Astrocyte of the spinal cord (primary cell): ENCODE results near the gene HSP90AB1.

Experiments
- DNase-seq: peaks from one replicate; pipeline ENCODE4 v3.0.0; 2011; ENCODE audit warnings: low read depth, low spot score
- H3K4me3 ChIP-seq: 2 replicates; pipeline ENCODE4 v1.5.1; 2011; ENCODE audit warnings: low read depth, mild to moderate bottlenecking, low read length, moderate library complexity
- CTCF ChIP-seq: IDR thresholded peaks from 2 replicates; pipeline ENCODE4 v1.5.1; 2012; ENCODE audit warnings: low read depth, mild to moderate bottlenecking, low read length, inconsistent platforms
- in situ Hi-C: cut with HindIII; loops from 2 replicates; pipeline ENCODE4 v1.10.0; 2017; ENCODE audit warnings: low sequenced_read_pairs

The HSP90AB1 gene

GRCh38 chr6:44258921-44259320 lies 12.0 kb downstream of the HSP90AB1 start:
- no peak overlapping the region for H3K4me3 ChIP-seq
- TF ChIP-seq CTCF = no peak
- no peak for DNase-seq
- in situ Hi-C loops = no loop called here

GRCh38 chr6:44260011-44260410 lies 13.1 kb downstream of the HSP90AB1 start:
- DNase-seq = no peak
- H3K4me3 ChIP-seq = no peak overlapping the region
- in situ Hi-C loops = no loop called here
- no peak for TF ChIP-seq CTCF

- no peak overlapping the region for H3K4me3 ChIP-seq
- DNase-seq = no peak
- in situ Hi-C loops = no loop called here
- no peak for TF ChIP-seq CTCF
Observed at GRCh38 chr6:44260451-44261297, 13.8 kb downstream of the HSP90AB1 start.

- H3K4me3 ChIP-seq = no peak overlapping the region
- in situ Hi-C loops = no loop called here
Observed at GRCh38 chr6:44261581-44261980, 14.7 kb downstream of the HSP90AB1 start.

GRCh38 chr6:44262467-44263353 lies 15.8 kb downstream of the HSP90AB1 start:
- in situ Hi-C loops = no loop called here
- peak overlapping the region; percentile 10 for H3K4me3 ChIP-seq
- no peak for TF ChIP-seq CTCF
- no peak for DNase-seq

More at GRCh38 chr6:44261581-44261980, 14.7 kb downstream of the HSP90AB1 start:
- TF ChIP-seq CTCF = no peak
- no peak for DNase-seq

GRCh38 chr6:44263354-44264100 lies 16.6 kb downstream of the HSP90AB1 start:
- in situ Hi-C loops = no loop called here
- DNase-seq = no peak
- TF ChIP-seq CTCF = no peak
- peak overlapping the region; percentile 74 for H3K4me3 ChIP-seq
